RWPE2 (cell line): ENCODE data around the gene MOBP.
"Not testable (repeated sequence)": the region's sequence is repeated elsewhere in the genome, so short reads cannot be mapped to it uniquely, and the experiment has no call there.

Experiments
- ATAC-seq: fragments of 200-7000 bp; cut with Tn5 transposase; 3 replicates; pipeline ENCODE4 v1.9.1; 2021; ENCODE audit warnings: low read depth
- DNase-seq: peaks from one replicate; pipeline ENCODE4 v3.0.0-alpha.2; 2020; ENCODE audit warnings: low spot score
- H3K27ac ChIP-seq: fragments of 450-650 bp; 2 replicates; pipeline ENCODE4 v1.5.1; 2017; ENCODE audit warnings: mild to moderate bottlenecking; ENCODE audit not compliant: poor library complexity, severe bottlenecking
- H3K27me3 ChIP-seq: fragments of 250-450 bp; sonication (Bioruptor Pico); 2 replicates; pipeline ENCODE4 v1.5.1; 2021; ENCODE audit warnings: mild to moderate bottlenecking, moderate library complexity; ENCODE audit not compliant: insufficient read depth, poor library complexity, severe bottlenecking
- H3K36me3 ChIP-seq: fragments of 250-450 bp; sonication (Bioruptor Pico); 2 replicates; pipeline ENCODE4 v1.5.1; 2020; ENCODE audit warnings: low read depth, mild to moderate bottlenecking, moderate library complexity
- H3K4me1 ChIP-seq: fragments of 250-450 bp; sonication (Bioruptor Pico); 2 replicates; pipeline ENCODE4 v1.5.1; 2021; ENCODE audit warnings: mild to moderate bottlenecking, moderate library complexity; ENCODE audit not compliant: insufficient read depth, poor library complexity, severe bottlenecking
- H3K4me3 ChIP-seq: fragments of 250-450 bp; sonication (Bioruptor Pico); 2 replicates; pipeline ENCODE4 v1.5.1; 2021; ENCODE audit warnings: mild to moderate bottlenecking, moderate library complexity; ENCODE audit not compliant: severe bottlenecking
- H3K9me3 ChIP-seq: fragments of 250-450 bp; sonication (Bioruptor Pico); 2 replicates; pipeline ENCODE4 v1.5.1; 2021; ENCODE audit warnings: mild to moderate bottlenecking, moderate library complexity; ENCODE audit not compliant: severe bottlenecking
- TF ChIP-seq, protein P1 (sequence below): fragments of 450-650 bp; IDR thresholded peaks from one replicate; pipeline ENCODE4 v1.5.1; 2017; ENCODE audit warnings: mild to moderate bottlenecking, moderate library complexity; ENCODE audit not compliant: poor library complexity, severe bottlenecking

Gene MOBP

DNA sequence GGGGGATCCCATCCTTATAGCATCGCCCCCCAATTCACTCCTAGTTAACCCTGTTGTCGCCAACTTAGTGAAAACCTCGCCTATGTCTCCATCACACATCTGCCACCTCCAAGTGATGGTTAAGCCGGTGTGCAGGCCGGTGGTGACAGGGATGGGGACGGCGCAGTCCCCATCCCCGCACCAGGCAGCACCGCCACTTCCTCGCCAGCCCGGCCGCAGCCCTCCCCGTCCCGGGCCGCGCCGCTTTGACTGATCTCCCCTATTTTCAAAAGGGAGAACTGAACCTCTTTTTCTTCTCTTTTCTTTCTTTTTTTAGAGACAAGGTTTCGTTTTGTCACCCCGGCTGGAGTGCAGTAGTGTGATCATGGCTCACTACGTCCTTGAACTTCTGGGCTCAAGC, 11.3 kb upstream of the MOBP start:
- no peaks in the 10 kb centered on the region for H3K9me3 ChIP-seq
- no peak overlapping the region for H3K4me3 ChIP-seq
- H3K27ac ChIP-seq, result no peak overlapping the region
- no peaks in the 10 kb centered on the region for H3K4me1 ChIP-seq
- ATAC-seq (no peak), DNase-seq (no peak)
- no peaks in the 10 kb centered on the region for H3K27me3 ChIP-seq
- no peaks in the 10 kb centered on the region for H3K36me3 ChIP-seq
- TF ChIP-seq, protein P1, sequence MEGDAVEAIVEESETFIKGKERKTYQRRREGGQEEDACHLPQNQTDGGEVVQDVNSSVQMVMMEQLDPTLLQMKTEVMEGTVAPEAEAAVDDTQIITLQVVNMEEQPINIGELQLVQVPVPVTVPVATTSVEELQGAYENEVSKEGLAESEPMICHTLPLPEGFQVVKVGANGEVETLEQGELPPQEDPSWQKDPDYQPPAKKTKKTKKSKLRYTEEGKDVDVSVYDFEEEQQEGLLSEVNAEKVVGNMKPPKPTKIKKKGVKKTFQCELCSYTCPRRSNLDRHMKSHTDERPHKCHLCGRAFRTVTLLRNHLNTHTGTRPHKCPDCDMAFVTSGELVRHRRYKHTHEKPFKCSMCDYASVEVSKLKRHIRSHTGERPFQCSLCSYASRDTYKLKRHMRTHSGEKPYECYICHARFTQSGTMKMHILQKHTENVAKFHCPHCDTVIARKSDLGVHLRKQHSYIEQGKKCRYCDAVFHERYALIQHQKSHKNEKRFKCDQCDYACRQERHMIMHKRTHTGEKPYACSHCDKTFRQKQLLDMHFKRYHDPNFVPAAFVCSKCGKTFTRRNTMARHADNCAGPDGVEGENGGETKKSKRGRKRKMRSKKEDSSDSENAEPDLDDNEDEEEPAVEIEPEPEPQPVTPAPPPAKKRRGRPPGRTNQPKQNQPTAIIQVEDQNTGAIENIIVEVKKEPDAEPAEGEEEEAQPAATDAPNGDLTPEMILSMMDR, result no peak

DNA sequence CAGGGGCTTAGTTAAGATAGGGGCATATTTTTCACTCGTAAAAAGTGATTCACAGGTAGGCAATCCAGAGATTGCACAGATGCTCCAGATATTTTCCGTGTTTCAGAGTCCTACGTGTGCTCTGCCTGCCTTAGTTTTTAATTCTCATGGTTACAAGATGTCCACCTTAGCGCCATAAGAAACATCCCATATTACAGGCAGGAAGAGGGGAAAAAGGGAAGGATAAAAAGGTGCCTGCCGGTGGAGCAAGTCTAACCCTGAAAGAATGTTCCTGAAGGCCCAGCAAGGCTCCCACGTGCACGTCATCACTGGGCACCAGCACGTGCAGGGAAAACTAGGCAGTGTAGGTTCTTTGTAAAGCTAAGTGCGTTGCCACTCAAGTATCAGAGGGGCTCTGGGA, 10.1 kb upstream of the MOBP start:
- H3K27me3 ChIP-seq, result no peaks in the 10 kb centered on the region
- no peaks in the 10 kb centered on the region for H3K4me1 ChIP-seq

DNA sequence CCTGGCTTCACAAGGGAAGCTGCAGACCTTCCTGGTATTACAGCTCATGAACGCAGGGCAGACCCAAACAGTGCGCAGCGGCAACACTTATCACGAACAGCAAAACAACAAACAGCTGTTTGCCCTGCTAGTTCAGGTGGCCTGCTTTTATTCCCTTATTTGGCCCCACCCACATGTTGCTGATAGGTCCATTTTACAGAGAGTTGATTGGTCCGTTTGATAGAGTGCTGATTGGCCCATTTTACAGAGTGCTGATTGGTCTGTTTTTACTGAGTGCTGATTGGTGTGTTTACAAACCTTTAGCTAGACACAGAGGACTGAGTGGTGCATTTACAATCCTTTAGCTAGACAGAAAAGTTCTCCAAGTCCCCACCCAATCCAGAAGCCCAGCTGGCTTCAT, 8.9 kb upstream of the MOBP start:
- H3K27ac ChIP-seq, ATAC-seq, H3K4me1 ChIP-seq, H3K4me3 ChIP-seq, H3K9me3 ChIP-seq, H3K27me3 ChIP-seq, DNase-seq, H3K36me3 ChIP-seq: not testable (repeated sequence)

More for the DNA sequence above, 10.1 kb upstream of the MOBP start:
- no peak overlapping the region for H3K27ac ChIP-seq
- DNase-seq, result no peak
- no peaks in the 10 kb centered on the region for H3K9me3 ChIP-seq
- no peak overlapping the region for H3K4me3 ChIP-seq
- no peak for ATAC-seq
- no peaks in the 10 kb centered on the region for H3K36me3 ChIP-seq
- TF ChIP-seq, protein P1, result no peak

DNA sequence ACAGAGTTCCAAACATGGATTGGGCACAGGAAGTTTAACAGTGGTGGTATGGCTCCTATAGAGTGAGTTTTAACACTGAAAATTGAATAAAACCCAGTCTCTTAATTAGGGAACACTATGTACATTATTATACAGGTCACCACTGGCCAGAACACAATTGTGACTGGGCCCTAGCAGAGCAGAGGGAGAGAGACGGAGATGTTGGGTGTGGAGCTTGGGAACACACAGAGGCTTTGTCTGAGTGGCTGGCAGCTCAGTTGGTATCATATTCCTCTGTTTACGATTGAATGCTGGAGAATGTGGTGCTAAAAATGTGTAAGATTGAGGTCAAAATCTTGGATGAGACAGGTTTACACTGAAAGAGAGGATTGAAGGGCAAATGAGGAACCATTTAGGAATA, 6.8 kb upstream of the MOBP start:
- TF ChIP-seq, protein P1, result no peak
- ATAC-seq (no peak), DNase-seq (no peak)
- Histone ChIP-seq H3K4me1 (no peaks in the 10 kb centered on the region), H3K27me3 (no peaks in the 10 kb centered on the region), H3K27ac (no peak overlapping the region), H3K4me3 (no peak overlapping the region), H3K9me3 (no peaks in the 10 kb centered on the region), H3K36me3 (no peaks in the 10 kb centered on the region)

DNA sequence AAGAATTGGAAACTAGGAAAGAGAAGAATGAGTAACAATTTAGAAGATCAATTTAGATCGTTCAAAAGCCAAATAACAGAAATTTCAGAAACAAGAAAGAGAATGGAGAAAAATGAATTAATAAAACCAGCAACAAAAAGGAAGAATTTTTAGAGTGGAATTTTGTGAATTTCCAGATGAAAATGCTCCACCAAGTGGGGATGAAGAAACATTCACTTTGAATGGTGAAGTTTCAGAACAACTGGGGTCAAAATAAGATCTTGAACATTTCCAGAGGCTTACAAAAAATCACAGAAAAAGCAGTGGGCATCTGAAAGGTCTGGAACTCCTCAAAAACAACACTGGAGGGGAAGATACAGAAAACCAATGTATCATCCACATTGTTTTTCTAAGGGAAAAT, 4.2 kb upstream of the MOBP start:
- TF ChIP-seq, protein P1, result no peak
- H3K27me3 ChIP-seq, result no peaks in the 10 kb centered on the region
- no peak overlapping the region for H3K4me3 ChIP-seq
- no peak overlapping the region for H3K27ac ChIP-seq
- no peak for ATAC-seq
- H3K9me3 ChIP-seq, result no peaks in the 10 kb centered on the region
- no peak for DNase-seq
- H3K36me3 ChIP-seq, result no peaks in the 10 kb centered on the region
- H3K4me1 ChIP-seq, result no peaks in the 10 kb centered on the region

DNA sequence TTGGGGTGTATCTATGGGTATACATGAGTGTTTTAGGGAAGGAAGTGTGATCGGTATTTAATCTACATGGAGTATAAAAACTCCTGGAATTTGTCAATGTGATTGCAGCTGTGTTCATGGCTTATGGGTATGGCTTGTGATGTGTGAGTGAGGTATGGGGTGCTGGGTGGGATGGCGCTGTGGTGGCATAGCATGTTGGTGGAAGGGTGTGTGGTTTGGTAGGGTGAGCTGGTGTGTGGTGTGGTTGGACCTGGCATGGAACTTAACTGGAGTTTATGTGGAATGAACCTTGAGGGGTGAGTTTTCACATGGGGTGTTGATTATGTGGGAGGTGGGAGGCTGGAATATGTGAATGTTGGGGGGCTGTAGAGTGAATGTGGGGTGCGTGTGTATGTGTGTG, 492 bp upstream of the MOBP start:
- DNase-seq (no peak), ATAC-seq (no peak)
- H3K4me1 ChIP-seq, result no peaks in the 10 kb centered on the region
- H3K27ac ChIP-seq, result no peak overlapping the region
- no peaks in the 10 kb centered on the region for H3K9me3 ChIP-seq
- H3K36me3 ChIP-seq, result no peaks in the 10 kb centered on the region
- TF ChIP-seq, protein P1, result no peak
- no peak overlapping the region for H3K4me3 ChIP-seq
- H3K27me3 ChIP-seq, result no peaks in the 10 kb centered on the region
